Activated CD4-positive, alpha-beta memory T cell treated with anti-CD3 and anti-CD28 coated beads for 36 hours (primary cell): Measurements from ENCODE around the gene LZIC. TPM values are rescaled to one million over a fixed set of nuclear protein-coding genes. Genes with fewer than 3 reads are reported as not detected.
A peak's percentile ranks its signal among the peaks of the same experiment; 100 is the strongest.

ENCODE experiments used
- CTCF ChIA-PET: fragments of 350-600 bp; sonication (Branson Sonifier 250); formaldehyde crosslinking; loops from one replicate; lab custom pipeline; 2021; ENCODE audit warnings: antibody characterized with exemption, inconsistent platforms; lab: Charles Lee
- POLR2A ChIA-PET: fragments of 350-600 bp; sonication (Branson Sonifier 250); formaldehyde crosslinking; loops from one replicate; lab custom pipeline; 2021; ENCODE audit warnings: antibody characterized with exemption; lab: Charles Lee
- DNase-seq: peaks from one replicate; pipeline ENCODE4 v3.0.0-alpha.2; 2020
- H3K27ac Mint-ChIP-seq: one replicate; pipeline ENCODE4 v1.8.0; 2021; ENCODE audit warnings: mixed read lengths
- H3K27me3 Mint-ChIP-seq: one replicate; pipeline ENCODE4 v1.8.0; 2021; ENCODE audit warnings: mixed read lengths
- H3K36me3 Mint-ChIP-seq: one replicate; pipeline ENCODE4 v1.8.0; 2021; ENCODE audit warnings: mixed read lengths
- H3K4me1 Mint-ChIP-seq: one replicate; pipeline ENCODE4 v1.8.0; 2021; ENCODE audit warnings: low read depth, mixed read lengths
- H3K4me3 Mint-ChIP-seq: one replicate; pipeline ENCODE4 v1.8.0; 2021; ENCODE audit warnings: mild to moderate bottlenecking, mixed read lengths
- H3K9me3 Mint-ChIP-seq: one replicate; pipeline ENCODE4 v1.8.0; 2021; ENCODE audit warnings: mixed read lengths
- intact Hi-C: fragments of 100-400 bp; cut with micrococcal nuclease; formaldehyde crosslinking; loops from one replicate; pipeline ENCODE4 v1.15.1; 2023
- microRNA-seq: library from miRNA; unstranded; fragments of <30 nt; microRNA quantifications from one replicate; pipeline ENCODE4 v1.2.0, GENCODE V29; 2022; ENCODE audit warnings: borderline number of aligned reads, borderline microRNAs expressed, borderline replicate concordance
- total RNA-seq, 2 experiments: library from RNA; stranded (reverse); gene quantifications; one replicate each; pipeline ENCODE4 v1.2.3, GENCODE V29; 2021

LZIC gene
- total RNA-seq, 2 experiments from 2014 or later, result 22.0 to 22.8 TPM

DNA sequence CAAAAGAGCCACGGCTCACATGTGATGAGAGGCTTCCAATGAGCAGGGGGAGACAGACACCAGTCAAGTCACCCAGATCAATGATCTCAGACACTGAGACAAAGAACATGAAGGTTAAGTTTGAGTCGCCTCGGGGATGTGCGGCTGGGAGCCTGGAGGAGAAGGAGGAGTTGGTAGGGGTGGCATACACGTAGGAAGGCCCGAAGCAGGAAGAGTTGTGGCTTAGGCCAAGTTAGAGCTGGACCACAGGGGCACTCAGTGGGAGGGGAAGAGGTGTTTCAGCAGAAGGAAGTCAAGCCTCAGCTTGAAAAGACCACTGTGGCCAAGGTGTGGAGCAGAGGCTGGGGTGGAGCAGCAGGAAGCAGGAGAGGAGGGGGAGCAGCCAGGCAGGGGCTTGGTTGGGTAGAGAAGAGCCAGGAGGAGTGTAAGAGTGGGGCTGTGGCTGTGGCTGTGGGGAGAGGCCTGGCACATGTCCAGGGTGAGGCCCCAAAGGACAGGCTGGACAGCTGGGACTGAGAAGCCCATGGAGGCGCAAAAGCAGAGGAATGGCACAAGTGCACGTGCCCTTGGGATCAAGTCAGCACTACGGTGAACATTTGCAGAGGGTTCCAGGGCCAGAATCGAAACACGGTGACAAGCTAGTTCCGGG, 60.8 kb downstream of the LZIC start:
- intact Hi-C loops, result no loop called here
- peak; percentile 16 for DNase-seq
- H3K4me3 Mint-ChIP-seq, result no peak overlapping the region
- no peaks in the 10 kb centered on the region for H3K9me3 Mint-ChIP-seq
- ChIA-PET POLR2A (no interaction called here), CTCF (interaction anchor here (0.6 to 1.1 kb wide), 2 partner anchors 60 to 71 kb away, joined by 3 to 4 read pairs; no protein-coding TSS in a partner anchor)
- H3K27ac Mint-ChIP-seq, result no peak overlapping the region
- no peaks in the 10 kb centered on the region for H3K36me3 Mint-ChIP-seq
- peaks cover 10% of the 10 kb centered on the region for H3K4me1 Mint-ChIP-seq
- no peaks in the 10 kb centered on the region for H3K27me3 Mint-ChIP-seq

DNA sequence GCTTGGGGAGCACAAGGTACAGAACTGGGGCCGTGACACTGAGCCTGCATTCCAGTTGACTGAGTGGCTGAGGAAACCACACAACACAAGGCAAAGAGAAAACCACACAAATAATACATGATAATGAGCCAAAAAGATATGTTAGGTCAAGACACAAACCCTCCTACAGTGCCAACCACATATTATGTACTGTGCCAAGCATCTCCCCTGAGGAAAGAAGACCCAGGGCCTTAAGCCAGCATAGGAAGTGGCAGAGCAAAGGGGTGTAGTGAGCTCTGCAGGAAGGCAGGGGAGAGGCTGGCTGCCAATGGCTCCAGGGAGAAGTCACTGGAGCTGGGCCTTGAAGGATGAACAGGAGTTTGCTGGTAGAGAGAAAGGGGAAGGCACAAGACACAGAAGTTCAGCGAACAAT, 61.3 kb downstream of the LZIC start:
- CTCF ChIA-PET, result interaction anchor here (1.1 kb wide), 1 partner anchor 60 kb away, joined by 4 read pairs; no protein-coding TSS in a partner anchor
- H3K9me3 Mint-ChIP-seq, result no peaks in the 10 kb centered on the region
- intact Hi-C loops, result no loop called here
- H3K36me3 Mint-ChIP-seq, result no peaks in the 10 kb centered on the region
- no peak overlapping the region for H3K27ac Mint-ChIP-seq
- H3K4me1 Mint-ChIP-seq, result peaks cover 10% of the 10 kb centered on the region
- no peak overlapping the region for H3K4me3 Mint-ChIP-seq
- no peak for DNase-seq
- POLR2A ChIA-PET, result no interaction called here
- H3K27me3 Mint-ChIP-seq, result no peaks in the 10 kb centered on the region

Small RNA genes lying within 50 kb of the gene (microRNA-seq; reads per million reads assigned to microRNA genes)
- gene MIR5697, result 4.3 reads per million, percentile 7 among the genes with 10 or more reads in this experiment

Other genes starting within 250 kb of the LZIC start
- gene CLSTN1, start 119.4 kb downstream of the LZIC start, total RNA-seq, result 10 to 100 TPM; 33.6 to 34.1 TPM
- gene CTNNBIP1, start 33.1 kb downstream of the LZIC start, total RNA-seq, result 10 to 100 TPM; 11.0 to 13.2 TPM
- 1 to 10 TPM; 7.8 to 9.9 TPM for gene NMNAT1, start 84 bp upstream of the LZIC start, total RNA-seq
- not detected for gene RBP7, start 53.8 kb upstream of the LZIC start, total RNA-seq
- 10 to 100 TPM; 24.3 to 25.3 TPM for gene UBE4B, start 89.6 kb upstream of the LZIC start, total RNA-seq